WERI-Rb-1 (cell line): Measurements from ENCODE around the gene TMEM184A.

Experiments used
- DNase-seq: peaks from one replicate; pipeline ENCODE4 v3.0.0-alpha.2; 2020
- H3K27ac ChIP-seq: fragments of 250-450 bp; sonication (Bioruptor Pico); 2 replicates; pipeline ENCODE4 v1.5.1; 2020; ENCODE audit warnings: mild to moderate bottlenecking, moderate library complexity
- H3K27me3 ChIP-seq: fragments of 250-450 bp; sonication (Bioruptor Pico); 2 replicates; pipeline ENCODE4 v1.5.1; 2021; ENCODE audit warnings: mild to moderate bottlenecking, low read depth, moderate library complexity; ENCODE audit not compliant: insufficient read depth, severe bottlenecking
- H3K36me3 ChIP-seq: fragments of 250-450 bp; sonication (Bioruptor Pico); 2 replicates; pipeline ENCODE4 v1.5.1; 2020; ENCODE audit warnings: mild to moderate bottlenecking, moderate library complexity
- H3K4me3 ChIP-seq: 2 replicates; pipeline ENCODE4 v1.5.1; 2011; ENCODE audit warnings: low read depth, mild to moderate bottlenecking, control low read depth, low read length
- H3K9me3 ChIP-seq: fragments of 250-450 bp; sonication (Bioruptor Pico); 2 replicates; pipeline ENCODE4 v1.5.1; 2021; ENCODE audit warnings: mild to moderate bottlenecking, moderate library complexity; ENCODE audit not compliant: severe bottlenecking
- CTCF ChIP-seq: IDR thresholded peaks from 2 replicates; pipeline ENCODE4 v1.5.1; 2011; ENCODE audit warnings: low read depth, mild to moderate bottlenecking, control low read depth, inconsistent platforms, low read length

TMEM184A gene

GRCh38 chr7:1538544-1539180 is 17.3 kb downstream of the TMEM184A start:
- DNase-seq = no peak
- no peak overlapping the region for H3K27ac ChIP-seq
- no peak for TF ChIP-seq CTCF
- H3K27me3 ChIP-seq = no peaks in the 10 kb centered on the region
- peaks cover 33% of the 10 kb centered on the region for H3K36me3 ChIP-seq
- no peaks in the 10 kb centered on the region for H3K9me3 ChIP-seq
- no peak overlapping the region for H3K4me3 ChIP-seq

- no peak overlapping the region for H3K27ac ChIP-seq
- peaks cover 33% of the 10 kb centered on the region for H3K36me3 ChIP-seq
- no peak for DNase-seq
- no peaks in the 10 kb centered on the region for H3K9me3 ChIP-seq
- no peaks in the 10 kb centered on the region for H3K27me3 ChIP-seq
- no peak overlapping the region for H3K4me3 ChIP-seq
- no peak for TF ChIP-seq CTCF
These were observed 18.2 kb downstream of the TMEM184A start for GRCh38 chr7:1537535-1538412.

- H3K9me3 ChIP-seq = no peaks in the 10 kb centered on the region
- H3K27ac ChIP-seq = no peak overlapping the region
- DNase-seq = no peak
- no peaks in the 10 kb centered on the region for H3K27me3 ChIP-seq
- H3K4me3 ChIP-seq = no peak overlapping the region
- no peak for TF ChIP-seq CTCF
- H3K36me3 ChIP-seq = peaks cover 25% of the 10 kb centered on the region
These were observed 19.1 kb downstream of the TMEM184A start for GRCh38 chr7:1536743-1537534.

- Histone ChIP-seq H3K27me3 (no peaks in the 10 kb centered on the region), H3K27ac (no peak overlapping the region), H3K4me3 (no peak overlapping the region), H3K9me3 (no peaks in the 10 kb centered on the region), H3K36me3 (peaks cover 25% of the 10 kb centered on the region)
- no peak for DNase-seq
- no peak for TF ChIP-seq CTCF
These were observed 19.6 kb downstream of the TMEM184A start for GRCh38 chr7:1536455-1536742.

GRCh38 chr7:1535701-1536454 is 20.1 kb downstream of the TMEM184A start:
- Histone ChIP-seq H3K4me3 (no peak overlapping the region), H3K9me3 (no peaks in the 10 kb centered on the region), H3K36me3 (peaks cover 21% of the 10 kb centered on the region), H3K27me3 (no peaks in the 10 kb centered on the region), H3K27ac (no peak overlapping the region)
- no peak for TF ChIP-seq CTCF
- no peak for DNase-seq
